DOHH2 (cell line): ENCODE results near the gene LMNB1.

Experiments used
- CTCF ChIP-seq: fragments of 200-600 bp; sonication (generic); IDR thresholded peaks from one replicate; pipeline ENCODE4 v1.5.1; 2014; ENCODE audit warnings: antibody characterized with exemption, mild to moderate bottlenecking, low read depth, low read length; ENCODE audit not compliant: poor library complexity, severe bottlenecking
- EZH2phosphoT487 ChIP-seq: fragments of 200-600 bp; sonication (generic); IDR thresholded peaks from 2 replicates; pipeline ENCODE4 v1.6.1; 2017; ENCODE audit warnings: borderline replicate concordance, mild to moderate bottlenecking, antibody characterized with exemption, low read length, moderate library complexity, mixed read lengths

- no peak for TF ChIP-seq CTCF
- no peak for TF ChIP-seq EZH2phosphoT487
Observed at GRCh38 chr5:126846344-126846743, 69.4 kb downstream of the LMNB1 start.
